Measurements from ENCODE around the gene MBOAT1. TPM values are rescaled to one million over a fixed set of nuclear protein-coding genes. Genes with fewer than 3 reads are reported as not detected.

Gene MBOAT1, protein sequence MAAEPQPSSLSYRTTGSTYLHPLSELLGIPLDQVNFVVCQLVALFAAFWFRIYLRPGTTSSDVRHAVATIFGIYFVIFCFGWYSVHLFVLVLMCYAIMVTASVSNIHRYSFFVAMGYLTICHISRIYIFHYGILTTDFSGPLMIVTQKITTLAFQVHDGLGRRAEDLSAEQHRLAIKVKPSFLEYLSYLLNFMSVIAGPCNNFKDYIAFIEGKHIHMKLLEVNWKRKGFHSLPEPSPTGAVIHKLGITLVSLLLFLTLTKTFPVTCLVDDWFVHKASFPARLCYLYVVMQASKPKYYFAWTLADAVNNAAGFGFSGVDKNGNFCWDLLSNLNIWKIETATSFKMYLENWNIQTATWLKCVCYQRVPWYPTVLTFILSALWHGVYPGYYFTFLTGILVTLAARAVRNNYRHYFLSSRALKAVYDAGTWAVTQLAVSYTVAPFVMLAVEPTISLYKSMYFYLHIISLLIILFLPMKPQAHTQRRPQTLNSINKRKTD
- total RNA-seq = 39.8 and 40.6 TPM in 2 replicates

DNA sequence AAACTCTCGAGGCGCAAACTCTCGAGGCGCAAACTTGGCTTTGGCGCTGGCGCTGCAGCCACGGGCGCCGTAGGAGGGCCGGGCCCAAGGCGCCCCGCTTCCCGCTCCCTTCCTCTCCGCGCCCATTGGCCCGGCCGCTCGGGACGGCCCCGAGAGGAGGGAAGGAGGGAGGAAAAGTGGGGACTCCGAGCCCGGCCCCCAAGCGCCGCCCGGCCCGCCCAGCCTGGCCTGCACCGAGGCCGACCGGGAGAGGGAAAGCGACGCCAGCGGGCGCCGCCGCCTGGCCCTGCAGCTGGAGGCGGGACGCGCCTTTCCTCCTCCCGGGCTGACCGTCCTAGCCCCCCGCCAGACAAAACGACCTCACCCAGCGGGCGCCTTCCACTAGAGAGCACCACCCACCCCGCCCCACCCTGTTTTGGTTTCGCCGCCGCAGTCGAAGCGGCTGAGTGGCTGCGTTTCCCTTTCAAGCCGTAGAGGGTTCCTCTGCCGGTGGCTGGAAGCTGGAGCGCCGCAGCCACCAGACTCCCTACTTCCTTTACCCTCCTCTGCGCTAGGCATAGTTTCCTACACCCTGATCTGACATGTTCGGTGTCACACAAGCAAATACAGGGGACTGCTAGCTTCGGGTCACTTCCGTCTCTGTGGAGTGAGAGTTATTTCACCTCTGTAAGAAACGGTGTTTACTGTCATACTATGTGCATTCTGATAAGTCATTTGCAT, at the start of gene MBOAT1:
TSS of gene MBOAT1 (minus strand) at position 78 of the 720 bp plus-strand sequence. CDS start 235 bp downstream, outside the sequence.

Other genes with a start within 250 kb of the MBOAT1 start
- gene E2F3, start 189.4 kb upstream of the MBOAT1 start, total RNA-seq = 4.2 and 5.0 TPM in 2 replicates

Data from dermis lymphatic vessel endothelial cell (primary cell).